Neural progenitor cell (in vitro differentiated cells): ENCODE results near the gene FAIM. TPM values are rescaled to one million over a fixed set of nuclear protein-coding genes. Genes with fewer than 3 reads are reported as not detected.

Source experiments
- DNase-seq: peaks from one replicate; pipeline ENCODE4 v3.0.0-alpha.2; 2016; ENCODE audit warnings: low spot score
- H2AFZ ChIP-seq: fragments of 200-600 bp; sonication (generic); replicated peaks from 2 replicates; pipeline ENCODE4 v1.6.1; 2016; ENCODE audit warnings: antibody characterized with exemption
- H3F3A ChIP-seq: fragments of 200-600 bp; sonication (generic); 2 replicates; pipeline ENCODE4 v1.6.1; 2016; ENCODE audit warnings: antibody characterized with exemption, low read depth
- H3K27ac ChIP-seq: fragments of 200-600 bp; sonication (generic); 2 replicates; pipeline ENCODE4 v1.5.1; 2016; ENCODE audit warnings: mild to moderate bottlenecking
- H3K27me3 ChIP-seq: fragments of 200-600 bp; sonication (generic); 2 replicates; pipeline ENCODE4 v1.6.1; 2016; ENCODE audit warnings: mild to moderate bottlenecking, moderate library complexity
- H3K36me3 ChIP-seq: fragments of 200-600 bp; sonication (generic); 2 replicates; pipeline ENCODE4 v1.5.1; 2016
- H3K4me1 ChIP-seq: fragments of 200-600 bp; sonication (generic); 2 replicates; pipeline ENCODE4 v1.6.1; 2016; ENCODE audit warnings: mixed run types
- H3K4me2 ChIP-seq: fragments of 200-600 bp; sonication (generic); 2 replicates; pipeline ENCODE4 v1.6.1; 2016
- H3K4me3 ChIP-seq: fragments of 200-600 bp; sonication (generic); 2 replicates; pipeline ENCODE4 v1.5.1; 2016
- H3K79me2 ChIP-seq: fragments of 200-600 bp; sonication (generic); 2 replicates; pipeline ENCODE4 v1.6.1; 2016; ENCODE audit warnings: low read depth
- H3K9ac ChIP-seq: fragments of 200-600 bp; sonication (generic); 2 replicates; pipeline ENCODE4 v1.6.1; 2016
- H3K9me3 ChIP-seq: fragments of 200-600 bp; sonication (generic); 2 replicates; pipeline ENCODE4 v1.5.1; 2016; ENCODE audit warnings: low read depth
- H4K20me1 ChIP-seq: fragments of 200-600 bp; sonication (generic); 2 replicates; pipeline ENCODE4 v1.6.1; 2016; ENCODE audit warnings: low read depth
- H3K27ac Mint-ChIP-seq: 3 replicates; pipeline ENCODE4 v1.8.0; 2021; ENCODE audit warnings: mixed read lengths
- H3K27me3 Mint-ChIP-seq: 2 replicates; pipeline ENCODE4 v1.8.0; 2022; ENCODE audit warnings: low read depth, mild to moderate bottlenecking, inconsistent platforms, moderate library complexity, mixed read lengths; ENCODE audit not compliant: insufficient read depth
- H3K36me3 Mint-ChIP-seq: 3 replicates; pipeline ENCODE4 v1.8.0; 2021; ENCODE audit warnings: mixed read lengths
- H3K4me1 Mint-ChIP-seq: 3 replicates; pipeline ENCODE4 v1.8.0; 2021; ENCODE audit warnings: mixed read lengths
- H3K4me3 Mint-ChIP-seq: 3 replicates; pipeline ENCODE4 v1.8.0; 2021; ENCODE audit warnings: mild to moderate bottlenecking, moderate library complexity, mixed read lengths
- H3K9me3 Mint-ChIP-seq: 3 replicates; pipeline ENCODE4 v1.8.0; 2020; ENCODE audit warnings: mixed read lengths
- EZH2 ChIP-seq: fragments of 200-600 bp; sonication (generic); IDR thresholded peaks from 2 replicates; pipeline ENCODE4 v1.6.1; 2017; ENCODE audit warnings: antibody characterized with exemption, mild to moderate bottlenecking, moderate library complexity
- EZH2phosphoT487 ChIP-seq: fragments of 200-600 bp; sonication (generic); IDR thresholded peaks from 2 replicates; pipeline ENCODE4 v1.6.1; 2017; ENCODE audit warnings: antibody characterized with exemption
- total RNA-seq: library from RNA; depleted of rRNA; stranded (reverse); fragments of >200 nt; gene quantifications from 2 replicates; pipeline ENCODE4 v1.2.3, GENCODE V29; 2015; ENCODE audit warnings: low replicate concordance
- TF ChIP-seq, protein P1 (sequence below): fragments of 200-600 bp; sonication (generic); IDR thresholded peaks from 2 replicates; pipeline ENCODE4 v1.5.1; 2017; ENCODE audit warnings: antibody characterized with exemption, mild to moderate bottlenecking

The FAIM gene
- total RNA-seq, 1 donor from 2014 or later: 13.2 TPM

DNA sequence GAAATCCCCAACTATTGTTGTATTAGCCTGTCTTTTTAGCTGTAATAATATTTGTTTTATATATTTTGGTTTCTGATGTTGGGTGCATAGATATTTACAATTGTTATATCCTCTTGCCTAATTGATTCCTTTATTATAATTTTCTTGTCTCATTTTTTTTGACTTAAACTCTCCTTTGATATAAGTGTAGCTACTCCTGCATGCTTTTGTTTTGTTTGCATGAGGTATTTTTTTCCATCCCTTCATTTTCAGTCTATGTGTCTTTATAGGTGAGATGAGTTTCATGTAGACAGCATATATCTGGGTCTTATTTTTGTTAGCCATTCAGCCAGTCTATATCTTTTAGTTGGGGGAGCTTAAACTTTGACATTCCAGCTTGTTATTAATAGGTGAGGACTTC, 37.4 kb downstream of the FAIM start:
- Histone ChIP-seq H3K27ac (no peak overlapping the region), H3K4me2 (no peak overlapping the region), H3K79me2 (no peaks in the 10 kb centered on the region), H3K4me3 (no peak overlapping the region), H4K20me1 (no peaks in the 10 kb centered on the region), H3K27me3 (no peaks in the 10 kb centered on the region), H3K36me3 (peaks cover 9% of the 10 kb centered on the region), H2AFZ (no peak overlapping the region), H3K4me1 (no peaks in the 10 kb centered on the region), H3K9me3 (peaks cover 41% of the 10 kb centered on the region), H3K9ac (no peak overlapping the region), H3F3A (no peaks in the 10 kb centered on the region)
- no peak overlapping the region for H3K4me3 Mint-ChIP-seq
- peaks cover 4% of the 10 kb centered on the region for H3K27me3 Mint-ChIP-seq
- TF ChIP-seq, protein P1, sequence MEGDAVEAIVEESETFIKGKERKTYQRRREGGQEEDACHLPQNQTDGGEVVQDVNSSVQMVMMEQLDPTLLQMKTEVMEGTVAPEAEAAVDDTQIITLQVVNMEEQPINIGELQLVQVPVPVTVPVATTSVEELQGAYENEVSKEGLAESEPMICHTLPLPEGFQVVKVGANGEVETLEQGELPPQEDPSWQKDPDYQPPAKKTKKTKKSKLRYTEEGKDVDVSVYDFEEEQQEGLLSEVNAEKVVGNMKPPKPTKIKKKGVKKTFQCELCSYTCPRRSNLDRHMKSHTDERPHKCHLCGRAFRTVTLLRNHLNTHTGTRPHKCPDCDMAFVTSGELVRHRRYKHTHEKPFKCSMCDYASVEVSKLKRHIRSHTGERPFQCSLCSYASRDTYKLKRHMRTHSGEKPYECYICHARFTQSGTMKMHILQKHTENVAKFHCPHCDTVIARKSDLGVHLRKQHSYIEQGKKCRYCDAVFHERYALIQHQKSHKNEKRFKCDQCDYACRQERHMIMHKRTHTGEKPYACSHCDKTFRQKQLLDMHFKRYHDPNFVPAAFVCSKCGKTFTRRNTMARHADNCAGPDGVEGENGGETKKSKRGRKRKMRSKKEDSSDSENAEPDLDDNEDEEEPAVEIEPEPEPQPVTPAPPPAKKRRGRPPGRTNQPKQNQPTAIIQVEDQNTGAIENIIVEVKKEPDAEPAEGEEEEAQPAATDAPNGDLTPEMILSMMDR: no peak
- no peak for TF ChIP-seq EZH2phosphoT487
- TF ChIP-seq EZH2: no peak
- H3K27ac Mint-ChIP-seq: no peak overlapping the region
- no peak for DNase-seq
- peaks cover 23% of the 10 kb centered on the region for H3K36me3 Mint-ChIP-seq
- no peaks in the 10 kb centered on the region for H3K4me1 Mint-ChIP-seq
- H3K9me3 Mint-ChIP-seq: peaks cover 58% of the 10 kb centered on the region

DNA sequence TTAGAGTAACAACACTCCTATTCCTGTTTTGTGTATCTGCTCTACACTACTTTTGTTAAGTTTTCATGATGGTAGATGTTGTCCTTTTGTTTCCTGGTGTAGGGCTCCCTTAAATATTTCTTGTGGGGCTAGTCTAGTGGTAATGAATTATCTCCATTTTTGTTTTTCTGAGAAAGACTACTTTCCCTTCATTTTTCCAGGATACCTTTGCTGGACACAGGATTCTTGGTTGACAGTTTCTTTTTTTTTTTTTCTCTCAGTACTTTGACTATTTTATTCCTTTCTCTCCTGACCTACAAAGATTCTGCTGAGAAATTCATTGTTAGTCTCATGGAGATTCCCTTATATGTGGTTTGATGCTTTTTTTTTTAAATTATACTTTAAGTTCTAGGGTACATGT, 37.9 kb downstream of the FAIM start:
- no peak overlapping the region for H3K27ac Mint-ChIP-seq
- no peaks in the 10 kb centered on the region for H4K20me1 ChIP-seq
- H3K27ac ChIP-seq: no peak overlapping the region
- peaks cover 9% of the 10 kb centered on the region for H3K36me3 ChIP-seq
- TF ChIP-seq EZH2phosphoT487 (no peak), EZH2 (no peak)
- TF ChIP-seq, protein P1: no peak
- H3K27me3 ChIP-seq: no peaks in the 10 kb centered on the region
- peaks cover 58% of the 10 kb centered on the region for H3K9me3 Mint-ChIP-seq
- DNase-seq: no peak
- H3K4me1 Mint-ChIP-seq: no peaks in the 10 kb centered on the region
- H2AFZ ChIP-seq: no peak overlapping the region
- peaks cover 26% of the 10 kb centered on the region for H3K36me3 Mint-ChIP-seq
- no peak overlapping the region for H3K4me3 ChIP-seq
- H3K9me3 ChIP-seq: peaks cover 41% of the 10 kb centered on the region
- no peaks in the 10 kb centered on the region for H3K79me2 ChIP-seq
- H3K4me3 Mint-ChIP-seq: no peak overlapping the region
- H3K27me3 Mint-ChIP-seq: peaks cover 4% of the 10 kb centered on the region
- no peak overlapping the region for H3K9ac ChIP-seq
- no peaks in the 10 kb centered on the region for H3F3A ChIP-seq
- H3K4me2 ChIP-seq: no peak overlapping the region
- no peaks in the 10 kb centered on the region for H3K4me1 ChIP-seq

DNA sequence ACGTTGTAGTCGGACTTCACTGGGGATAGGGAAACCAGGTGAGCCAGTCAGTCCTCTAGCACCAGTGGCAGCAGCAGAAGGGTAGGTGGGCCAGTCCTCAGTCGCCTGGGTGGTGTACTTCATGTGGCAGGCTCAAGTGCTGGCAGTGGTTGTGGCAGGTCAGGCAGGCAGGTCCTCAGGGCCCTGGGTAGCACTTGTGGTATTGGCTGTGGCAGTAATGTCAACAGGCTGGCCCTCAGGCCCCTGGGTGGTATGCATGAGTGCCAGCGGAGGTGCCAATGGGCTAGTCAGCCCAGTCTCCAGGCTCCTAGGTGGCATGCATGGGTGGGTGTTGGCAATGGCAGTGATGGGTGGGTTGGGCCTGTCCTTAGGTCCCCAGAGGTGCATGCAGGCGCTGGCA, 40.6 kb downstream of the FAIM start:
- Histone ChIP-seq H3K9me3 (peaks cover 27% of the 10 kb centered on the region), H3K4me1 (no peaks in the 10 kb centered on the region), H3K9ac (no peak overlapping the region), H2AFZ (no peak overlapping the region), H3K4me3 (no peak overlapping the region), H3K27me3 (no peaks in the 10 kb centered on the region), H4K20me1 (no peaks in the 10 kb centered on the region), H3K27ac (no peak overlapping the region), H3K36me3 (peaks cover 9% of the 10 kb centered on the region), H3F3A (no peaks in the 10 kb centered on the region), H3K79me2 (no peaks in the 10 kb centered on the region), H3K4me2 (no peak overlapping the region)
- no peak for DNase-seq
- no peak overlapping the region for H3K4me3 Mint-ChIP-seq
- H3K9me3 Mint-ChIP-seq: peaks cover 44% of the 10 kb centered on the region
- H3K4me1 Mint-ChIP-seq: no peaks in the 10 kb centered on the region
- no peaks in the 10 kb centered on the region for H3K27me3 Mint-ChIP-seq
- TF ChIP-seq EZH2phosphoT487: no peak
- TF ChIP-seq, protein P1: no peak
- no peak for TF ChIP-seq EZH2
- no peak overlapping the region for H3K27ac Mint-ChIP-seq
- H3K36me3 Mint-ChIP-seq: peaks cover 34% of the 10 kb centered on the region
